Progenitor cell of endocrine pancreas (in vitro differentiated cells): Measurements from ENCODE around the gene PRICKLE4. TPM values are rescaled to one million over a fixed set of nuclear protein-coding genes. Genes with fewer than 3 reads are reported as not detected.
"Not testable (repeated sequence)": the region's sequence is repeated elsewhere in the genome, so short reads cannot be mapped to it uniquely, and the experiment has no call there.

ENCODE experiments used
- DNase-seq: peaks from one replicate; pipeline ENCODE4 v3.0.0; 2021; ENCODE audit warnings: low spot score; ENCODE audit not compliant: unreplicated experiment
- H3K27ac Mint-ChIP-seq: 2 replicates; pipeline ENCODE4 v1.8.0; 2021; ENCODE audit warnings: mild to moderate bottlenecking, moderate library complexity, mixed read lengths
- H3K27me3 Mint-ChIP-seq: 2 replicates; pipeline ENCODE4 v1.8.0; 2021; ENCODE audit warnings: mixed read lengths
- H3K36me3 Mint-ChIP-seq: 2 replicates; pipeline ENCODE4 v1.8.0; 2022; ENCODE audit warnings: mixed read lengths; ENCODE audit not compliant: insufficient read depth
- H3K4me1 Mint-ChIP-seq: 2 replicates; pipeline ENCODE4 v1.8.0; 2021; ENCODE audit warnings: low read depth, mixed read lengths
- H3K4me3 Mint-ChIP-seq: 2 replicates; pipeline ENCODE4 v1.8.0; 2021; ENCODE audit warnings: low read depth, mild to moderate bottlenecking, moderate library complexity, mixed read lengths
- H3K9me3 Mint-ChIP-seq: 2 replicates; pipeline ENCODE4 v1.8.0; 2021; ENCODE audit warnings: low read depth, mixed read lengths
- CTCF ChIP-seq: fragments of 200-600 bp; sonication (generic); IDR thresholded peaks from one replicate; pipeline ENCODE4 v1.5.0; 2021; ENCODE audit warnings: antibody characterized with exemption, mild to moderate bottlenecking; ENCODE audit not compliant: unreplicated experiment
- total RNA-seq: library from RNA; stranded (reverse); gene quantifications from 2 replicates; pipeline ENCODE4 v1.2.1, GENCODE V29; 2021

Gene PRICKLE4
- total RNA-seq, 1 donor from 2014 or later, result 4.9 TPM

- Mint-ChIP-seq H3K27ac (no peak overlapping the region), H3K4me3 (no peak overlapping the region), H3K27me3 (peaks cover 12% of the 10 kb centered on the region), H3K9me3 (no peaks in the 10 kb centered on the region), H3K36me3 (no peaks in the 10 kb centered on the region), H3K4me1 (no peaks in the 10 kb centered on the region)
- DNase-seq, result no peak
- TF ChIP-seq CTCF, result no peak
These were observed 20.5 kb upstream of the PRICKLE4 start for GRCh38 chr6:41759905-41760579.

- Mint-ChIP-seq H3K27ac (no peak overlapping the region), H3K4me1 (peaks cover 6% of the 10 kb centered on the region), H3K36me3 (no peaks in the 10 kb centered on the region), H3K9me3 (no peaks in the 10 kb centered on the region), H3K4me3 (no peak overlapping the region), H3K27me3 (peaks cover 8% of the 10 kb centered on the region)
- no peak for TF ChIP-seq CTCF
- DNase-seq, result no peak
These were observed 17.1 kb upstream of the PRICKLE4 start for GRCh38 chr6:41763470-41763869.

- H3K4me1 Mint-ChIP-seq, result peaks cover 16% of the 10 kb centered on the region
- not testable (repeated sequence) for DNase-seq, H3K27me3 Mint-ChIP-seq, H3K27ac Mint-ChIP-seq, H3K9me3 Mint-ChIP-seq, H3K4me3 Mint-ChIP-seq, H3K36me3 Mint-ChIP-seq
These were observed 14.4 kb upstream of the PRICKLE4 start for GRCh38 chr6:41766043-41766664.

- peaks cover 16% of the 10 kb centered on the region for H3K4me1 Mint-ChIP-seq
- TF ChIP-seq CTCF, result no peak
These were observed 13.3 kb upstream of the PRICKLE4 start for GRCh38 chr6:41767112-41767833.

GRCh38 chr6:41768545-41769308, 11.9 kb upstream of the PRICKLE4 start:
- peak overlapping the region; percentile 79 for H3K27ac Mint-ChIP-seq
- peaks cover 16% of the 10 kb centered on the region for H3K4me1 Mint-ChIP-seq
- H3K36me3 Mint-ChIP-seq, result peaks cover 4% of the 10 kb centered on the region

More at GRCh38 chr6:41767112-41767833, 13.3 kb upstream of the PRICKLE4 start:
- no peaks in the 10 kb centered on the region for H3K9me3 Mint-ChIP-seq
- H3K4me3 Mint-ChIP-seq, result no peak overlapping the region
- H3K36me3 Mint-ChIP-seq, result peaks cover 3% of the 10 kb centered on the region
- H3K27ac Mint-ChIP-seq, result no peak overlapping the region
- no peak for DNase-seq
- H3K27me3 Mint-ChIP-seq, result no peaks in the 10 kb centered on the region

More at GRCh38 chr6:41768545-41769308, 11.9 kb upstream of the PRICKLE4 start:
- no peak overlapping the region for H3K4me3 Mint-ChIP-seq
- H3K27me3 Mint-ChIP-seq, result no peaks in the 10 kb centered on the region
- no peak for DNase-seq
- H3K9me3 Mint-ChIP-seq, result no peaks in the 10 kb centered on the region
- TF ChIP-seq CTCF, result no peak
